Left lung (tissue), 10 donors: ENCODE results near the gene PCBP3. TPM values are rescaled to one million over a fixed set of nuclear protein-coding genes. Genes with fewer than 3 reads are reported as not detected.
A peak's percentile ranks its signal among the peaks of the same experiment; 100 is the strongest.
"Not testable (repeated sequence)": the region's sequence is repeated elsewhere in the genome, so short reads cannot be mapped to it uniquely, and the experiment has no call there.

ENCODE experiments used
- ATAC-seq: fragments of 200-7000 bp; cut with Tn5 transposase; one replicate; pipeline ENCODE4 v1.9.1; 2020; ENCODE audit warnings: moderate library complexity
- DNase-seq, 4 donors: peaks; one replicate each; pipeline ENCODE4 v3.0.0-alpha.2; 2013 to 2020
- H3K27ac ChIP-seq, 2 donors: fragments of 200-600 bp; sonication (generic) in 1 of 2; one replicate each; pipeline versions ENCODE4 v1.5.0 to v1.8.0; 2020 to 2021
- H3K27me3 ChIP-seq, 2 donors: fragments of 200-600 bp; sonication (generic) in 1 of 2; one replicate each; pipeline versions ENCODE4 v1.5.0 to v1.8.0; 2020 to 2021
- H3K36me3 ChIP-seq, 2 donors: fragments of 200-600 bp; sonication (generic) in 1 of 2; one replicate each; pipeline versions ENCODE4 v1.5.0 to v1.8.0; 2020 to 2021
- H3K4me1 ChIP-seq, 2 donors: fragments of 200-600 bp; one replicate each; pipeline ENCODE4 v1.8.0; 2021
- H3K4me3 ChIP-seq, 2 donors: fragments of 200-600 bp; sonication (generic) in 1 of 2; one replicate each; pipeline versions ENCODE4 v1.5.0 to v1.8.0; 2020 to 2021; ENCODE audit warnings: mild to moderate bottlenecking in 1 of 2
- H3K9me3 ChIP-seq, 2 donors: fragments of 200-600 bp; sonication (generic) in 1 of 2; one replicate each; pipeline versions ENCODE4 v1.5.0 to v1.8.0; 2020 to 2021
- intact Hi-C, 2 donors: fragments of 100-400 bp; cut with DNase I; formaldehyde crosslinking; loops; one replicate each; pipeline versions ENCODE4 v1.11.2 to v1.14.2; 2022
- polyA plus RNA-seq, 6 donors: library from polyadenylated mRNA; unstranded; fragments of 120-200 nt; gene quantifications; one replicate each; pipeline ENCODE4 v1.2.1, GENCODE V29; 2013; ENCODE audit not compliant: insufficient read length in 6 of 6
- total RNA-seq, 2 donors: library from RNA; stranded (reverse); fragmentation: NEBNext Ultra II Directional; extraction: Animal tissue kit (Norgen Biotek cat#: 25700); gene quantifications; one replicate each; pipeline ENCODE4 v1.2.1, GENCODE V29; 2021
- TF ChIP-seq, protein P1 (sequence below), 2 donors: fragments of 200-600 bp; sonication (generic) in 1 of 2; IDR thresholded peaks; one replicate each; pipeline versions ENCODE4 v1.5.0 to v1.8.0; 2021; ENCODE audit warnings: antibody characterized with exemption in 2 of 2
- donor health status: DM: no; HTN: yes; CAD: no.
- donor health status: DM: no; HTN: no; CAD: no.

Gene PCBP3
- total and polyA plus RNA-seq, 8 donors: 2.1 to 13.8 (median 3.0) TPM

DNA sequence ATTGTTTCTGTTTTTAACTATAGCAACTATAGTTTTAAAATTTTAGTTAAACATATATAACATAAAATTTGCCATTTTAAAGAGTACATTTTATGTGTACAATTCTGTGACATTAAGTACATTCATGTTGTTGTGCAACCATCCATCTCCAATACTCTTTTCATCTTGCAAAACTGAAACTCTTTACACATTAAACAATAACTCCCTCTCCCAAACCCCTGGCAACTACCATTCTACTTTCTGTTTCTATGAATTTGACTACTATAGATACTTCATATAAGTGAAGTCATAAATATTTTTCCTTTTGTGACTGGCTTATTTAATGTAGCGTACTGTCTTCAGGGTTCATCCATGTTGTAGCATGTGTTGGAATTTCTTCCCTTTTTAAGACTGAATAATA is 25.9 kb downstream of the PCBP3 start:
- ATAC-seq (no peak), DNase-seq (no peak)
- Histone ChIP-seq H3K27me3 (no peaks in the 10 kb centered on the region), H3K4me3 (no peak overlapping the region), H3K27ac (no peak overlapping the region), H3K36me3 (no peaks in the 10 kb centered on the region), H3K4me1 (no peaks in the 10 kb centered on the region), H3K9me3 (peaks cover 0 to 26% of the 10 kb centered on the region in 2 donors)
- intact Hi-C loops: no loop called here
- TF ChIP-seq, protein P1, sequence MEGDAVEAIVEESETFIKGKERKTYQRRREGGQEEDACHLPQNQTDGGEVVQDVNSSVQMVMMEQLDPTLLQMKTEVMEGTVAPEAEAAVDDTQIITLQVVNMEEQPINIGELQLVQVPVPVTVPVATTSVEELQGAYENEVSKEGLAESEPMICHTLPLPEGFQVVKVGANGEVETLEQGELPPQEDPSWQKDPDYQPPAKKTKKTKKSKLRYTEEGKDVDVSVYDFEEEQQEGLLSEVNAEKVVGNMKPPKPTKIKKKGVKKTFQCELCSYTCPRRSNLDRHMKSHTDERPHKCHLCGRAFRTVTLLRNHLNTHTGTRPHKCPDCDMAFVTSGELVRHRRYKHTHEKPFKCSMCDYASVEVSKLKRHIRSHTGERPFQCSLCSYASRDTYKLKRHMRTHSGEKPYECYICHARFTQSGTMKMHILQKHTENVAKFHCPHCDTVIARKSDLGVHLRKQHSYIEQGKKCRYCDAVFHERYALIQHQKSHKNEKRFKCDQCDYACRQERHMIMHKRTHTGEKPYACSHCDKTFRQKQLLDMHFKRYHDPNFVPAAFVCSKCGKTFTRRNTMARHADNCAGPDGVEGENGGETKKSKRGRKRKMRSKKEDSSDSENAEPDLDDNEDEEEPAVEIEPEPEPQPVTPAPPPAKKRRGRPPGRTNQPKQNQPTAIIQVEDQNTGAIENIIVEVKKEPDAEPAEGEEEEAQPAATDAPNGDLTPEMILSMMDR (IDR thresholded peaks at IDR 0.05): no peak

DNA sequence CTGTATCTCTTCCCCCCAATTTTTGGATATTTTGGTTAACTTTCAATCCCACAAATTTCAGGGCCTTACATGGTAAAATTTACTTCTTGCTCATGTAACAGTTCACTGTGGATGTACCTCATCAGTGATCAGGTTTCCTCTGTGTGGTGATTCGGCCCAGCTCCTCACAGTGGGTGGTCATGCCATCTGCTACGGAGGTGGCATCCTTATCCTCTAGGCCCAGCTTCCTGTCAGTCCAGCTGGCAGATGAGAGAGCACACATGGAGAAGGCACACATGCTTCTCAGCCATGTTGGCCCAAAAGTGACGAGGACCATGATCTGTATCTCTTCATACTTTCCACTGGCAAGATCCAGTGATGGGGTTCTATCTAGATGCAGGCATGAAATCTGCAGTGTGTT is 27.2 kb downstream of the PCBP3 start:
- intact Hi-C loops: no loop called here
- no peak overlapping the region for H3K4me3 ChIP-seq
- no peaks in the 10 kb centered on the region for H3K27me3 ChIP-seq
- H3K36me3 ChIP-seq: no peaks in the 10 kb centered on the region
- H3K27ac ChIP-seq: no peak overlapping the region
- DNase-seq (no peak), ATAC-seq (no peak)
- TF ChIP-seq, protein P1 (IDR thresholded peaks at IDR 0.05): no peak
- H3K9me3 ChIP-seq: peaks cover 0 to 25% of the 10 kb centered on the region in 2 donors
- no peaks in the 10 kb centered on the region for H3K4me1 ChIP-seq

DNA sequence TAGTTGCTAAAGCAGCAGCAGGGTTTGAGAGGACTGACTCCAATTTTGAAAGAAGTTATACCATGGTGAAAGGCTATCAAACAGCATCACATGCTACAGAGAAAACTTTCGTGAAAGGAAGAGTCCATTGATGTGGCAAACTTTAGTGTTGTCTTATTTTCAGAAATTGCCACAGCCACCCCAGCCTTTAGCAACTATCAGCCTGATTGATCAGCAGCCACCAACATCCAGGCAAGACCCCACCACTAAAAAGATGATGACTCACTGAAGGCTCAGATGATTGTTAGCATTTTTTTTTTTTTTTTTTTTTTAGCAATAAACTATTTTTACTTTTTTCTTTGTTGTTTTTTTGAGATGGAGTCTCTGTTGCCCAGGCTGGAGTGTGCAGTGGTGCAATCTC is 35.3 kb downstream of the PCBP3 start:
- H3K36me3 ChIP-seq, ATAC-seq, H3K4me1 ChIP-seq, H3K27me3 ChIP-seq, H3K27ac ChIP-seq, H3K9me3 ChIP-seq, intact Hi-C loops, DNase-seq, H3K4me3 ChIP-seq: not testable (repeated sequence)

DNA sequence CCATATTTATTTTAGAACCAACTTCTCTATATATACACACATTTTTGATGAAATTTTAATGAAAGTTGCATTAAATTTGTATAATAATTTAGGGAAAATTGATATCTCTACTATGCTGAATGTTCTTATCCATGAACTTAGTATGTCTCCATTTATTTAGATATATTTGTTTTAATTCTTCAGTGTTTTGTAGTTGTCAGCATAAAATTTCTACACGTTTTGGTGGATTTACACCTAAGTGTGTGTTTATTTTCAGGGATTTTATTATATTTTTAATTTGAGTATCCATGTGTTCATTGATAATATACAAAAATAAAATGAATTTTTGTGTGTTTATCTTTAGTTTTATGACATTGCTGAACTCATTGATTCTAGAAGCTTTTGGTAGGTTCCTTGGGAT is 36.7 kb downstream of the PCBP3 start:
- H3K4me1 ChIP-seq: no peaks in the 10 kb centered on the region
- intact Hi-C loops: no loop called here
- no peak overlapping the region for H3K4me3 ChIP-seq
- H3K9me3 ChIP-seq: no peaks in the 10 kb centered on the region
- no peak for ATAC-seq
- peaks cover 0 to 9% of the 10 kb centered on the region in 2 donors for H3K27me3 ChIP-seq
- TF ChIP-seq, protein P1 (IDR thresholded peaks at IDR 0.05): no peak
- no peak for DNase-seq
- no peak overlapping the region for H3K27ac ChIP-seq
- no peaks in the 10 kb centered on the region for H3K36me3 ChIP-seq

DNA sequence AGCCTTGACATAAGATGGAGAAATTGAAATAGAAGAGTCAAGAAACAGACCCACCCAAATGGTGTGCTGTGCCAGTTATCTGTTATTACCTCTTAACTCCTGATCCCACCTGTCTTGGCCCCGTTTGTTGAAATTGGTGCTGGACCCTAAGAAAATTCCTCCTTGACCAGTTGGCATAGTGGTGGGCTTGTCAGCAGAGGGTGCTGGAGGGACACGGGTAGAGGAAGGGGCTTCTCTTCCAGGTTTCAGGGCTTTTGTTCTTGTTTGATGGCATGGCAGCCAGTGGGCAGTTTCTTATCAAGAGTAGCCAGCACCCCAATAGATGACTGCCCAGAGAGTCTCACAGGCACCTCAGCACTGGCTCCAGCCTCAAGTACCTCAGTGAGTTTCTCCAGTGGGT is 51.6 kb downstream of the PCBP3 start:
- no peak overlapping the region for H3K4me3 ChIP-seq
- intact Hi-C loops: no loop called here
- H3K4me1 ChIP-seq: peaks cover 0 to 4% of the 10 kb centered on the region in 2 donors
- no peak for DNase-seq
- H3K27me3 ChIP-seq: no peaks in the 10 kb centered on the region
- H3K9me3 ChIP-seq: no peaks in the 10 kb centered on the region
- TF ChIP-seq, protein P1 (IDR thresholded peaks at IDR 0.05): no peak
- H3K27ac ChIP-seq: no peak overlapping the region
- no peak for ATAC-seq
- H3K36me3 ChIP-seq: no peaks in the 10 kb centered on the region

DNA sequence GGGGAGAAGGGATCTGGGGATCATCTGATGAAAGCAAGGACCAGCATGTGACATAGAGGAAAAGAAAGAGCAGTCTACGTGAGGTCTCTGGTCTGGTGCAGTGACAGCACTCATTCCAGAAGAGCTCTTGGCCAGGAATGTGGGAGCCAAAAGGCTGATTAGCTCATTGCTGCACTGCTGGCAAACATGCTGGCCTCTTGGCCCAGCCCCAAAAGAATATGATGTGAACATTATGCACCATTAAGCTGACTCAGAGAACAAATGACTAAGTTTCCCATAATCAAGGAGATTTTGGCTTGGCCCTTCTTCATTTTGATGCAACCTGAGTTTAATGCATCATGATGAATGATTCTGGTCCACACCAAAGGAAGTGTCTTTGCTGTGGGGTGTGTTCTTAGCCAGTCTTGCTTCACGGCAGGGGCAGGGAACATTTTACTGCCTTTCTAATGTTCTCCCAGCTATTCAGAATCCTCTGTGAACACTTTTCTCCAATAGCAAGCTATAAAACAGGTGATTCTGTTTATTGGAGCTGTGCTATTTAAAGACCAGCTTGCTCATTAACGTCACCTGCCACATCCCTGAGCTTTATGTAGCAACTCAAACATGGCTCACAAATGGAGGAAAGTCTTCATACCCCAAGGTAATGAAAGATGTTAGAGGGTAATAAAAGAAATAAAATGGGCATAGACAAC is 55.1 kb downstream of the PCBP3 start:
- intact Hi-C loops: no loop called here
- TF ChIP-seq, protein P1 (IDR thresholded peaks at IDR 0.05): no peak
- no peaks in the 10 kb centered on the region for H3K27me3 ChIP-seq

More for the DNA sequence above, 55.1 kb downstream of the PCBP3 start:
- Histone ChIP-seq H3K36me3 (no peaks in the 10 kb centered on the region), H3K27ac (no peak overlapping the region), H3K4me3 (no peak overlapping the region), H3K9me3 (no peaks in the 10 kb centered on the region), H3K4me1 (peaks cover 0 to 4% of the 10 kb centered on the region in 2 donors)
- ATAC-seq: peak; percentile 77
- DNase-seq: peak in 3 of 4 donors; percentile 27 to 52 (median 42)
